ENCODE results near the gene COL18A1.

COL18A1 gene

GRCh38 chr21:45420061-45421041, 15.4 kb downstream of the COL18A1 start:
- H3K4me3 ChIP-seq = no peak overlapping the region
- H3K27ac ChIP-seq = no peak overlapping the region

- Histone ChIP-seq H3K27ac (no peak overlapping the region), H3K4me3 (no peak overlapping the region)
Observed at GRCh38 chr21:45421071-45421845, 16.3 kb downstream of the COL18A1 start.

GRCh38 chr21:45421846-45422775, 17.1 kb downstream of the COL18A1 start:
- no peak overlapping the region for H3K4me3 ChIP-seq

GRCh38 chr21:45423201-45423955, 18.4 kb downstream of the COL18A1 start:
- peak overlapping the region in 1 of 21 experiments; percentile 50 for H3K27ac ChIP-seq
- no peak overlapping the region for H3K4me3 ChIP-seq

More at GRCh38 chr21:45421846-45422775, 17.1 kb downstream of the COL18A1 start:
- H3K27ac ChIP-seq = no peak overlapping the region

GRCh38 chr21:45423968-45424853, 19.2 kb downstream of the COL18A1 start:
- Histone ChIP-seq H3K27ac (peak overlapping the region in 1 of 21 experiments; percentile 50), H3K4me3 (no peak overlapping the region)

GRCh38 chr21:45424854-45425795, 20.2 kb downstream of the COL18A1 start:
- Histone ChIP-seq H3K27ac (no peak overlapping the region), H3K4me3 (no peak overlapping the region)

- Histone ChIP-seq H3K27ac (peak overlapping the region in 5 of 21 experiments; percentile 6 to 33 (median 23)), H3K4me3 (no peak overlapping the region)
Observed at GRCh38 chr21:45427331-45428271, 22.6 kb downstream of the COL18A1 start.

GRCh38 chr21:45428534-45428933, 23.6 kb downstream of the COL18A1 start:
- no peak overlapping the region for H3K4me3 ChIP-seq
- no peak overlapping the region for H3K27ac ChIP-seq

GRCh38 chr21:45429221-45430175, 24.5 kb downstream of the COL18A1 start:
- Histone ChIP-seq H3K4me3 (no peak overlapping the region), H3K27ac (no peak overlapping the region)

GRCh38 chr21:45430521-45431501, 25.8 kb downstream of the COL18A1 start:
- Histone ChIP-seq H3K4me3 (no peak overlapping the region), H3K27ac (no peak overlapping the region)

GRCh38 chr21:45431781-45432572, 27.0 kb downstream of the COL18A1 start:
- Histone ChIP-seq H3K27ac (peak overlapping the region in 3 of 21 experiments; percentile 5 to 36 (median 6)), H3K4me3 (no peak overlapping the region)

GRCh38 chr21:45432575-45433255, 27.8 kb downstream of the COL18A1 start:
- Histone ChIP-seq H3K27ac (peak overlapping the region in 2 of 21 experiments; percentile 5 to 36), H3K4me3 (no peak overlapping the region)

Measured in skin epidermis (tissue), 12 donors.